ENCODE data around the gene GOSR1.

GOSR1 gene

DNA sequence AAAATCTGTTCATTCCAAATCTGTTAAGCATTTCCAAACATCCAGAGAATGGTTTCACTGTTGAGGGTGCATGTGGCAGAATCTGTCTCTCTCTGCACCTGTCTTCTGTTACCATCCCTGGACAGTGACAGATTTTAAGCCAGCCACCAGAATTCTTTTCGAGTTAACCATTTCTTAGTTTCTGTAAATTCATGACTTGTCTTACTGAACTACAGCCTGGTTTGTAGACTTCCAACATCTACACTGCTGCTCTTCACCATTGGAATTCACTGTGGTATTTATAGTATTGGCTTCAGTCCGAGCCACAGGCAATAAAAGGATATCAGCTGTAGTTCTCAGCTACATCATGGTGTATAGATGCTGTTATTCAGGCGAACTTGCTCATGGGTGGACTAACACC is 47.6 kb downstream of the GOSR1 start:
- TF ChIP-seq GATA3 (IDR thresholded peaks at IDR 0.05; ENCODE audit: low read depth, low read length) (no peak), GATA2 (IDR thresholded peaks at IDR 0.05; ENCODE audit: low read depth, low read length) (no peak)

DNA sequence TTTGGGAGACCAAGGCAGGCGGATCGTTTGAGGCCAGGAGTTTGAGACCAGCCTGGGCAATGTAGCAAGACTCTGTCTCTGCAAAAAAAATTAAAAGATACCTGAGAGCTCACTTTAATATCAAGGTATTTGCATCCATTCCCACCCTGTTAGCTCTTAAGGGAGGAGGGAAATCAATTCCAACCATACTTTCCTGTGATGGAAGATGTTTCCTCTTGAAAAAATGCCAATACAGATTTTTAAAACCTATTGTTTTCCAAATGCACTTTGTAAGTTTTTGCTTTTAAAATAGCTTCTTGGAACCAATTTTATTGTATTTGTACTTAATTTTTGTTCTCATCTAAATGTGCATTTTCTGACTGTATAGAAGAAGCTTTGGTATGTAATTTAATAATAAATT is 49.2 kb downstream of the GOSR1 start:
- TF ChIP-seq GATA3 (IDR thresholded peaks at IDR 0.05; ENCODE audit: low read depth, low read length) (no peak), GATA2 (IDR thresholded peaks at IDR 0.05; ENCODE audit: low read depth, low read length) (no peak)

DNA sequence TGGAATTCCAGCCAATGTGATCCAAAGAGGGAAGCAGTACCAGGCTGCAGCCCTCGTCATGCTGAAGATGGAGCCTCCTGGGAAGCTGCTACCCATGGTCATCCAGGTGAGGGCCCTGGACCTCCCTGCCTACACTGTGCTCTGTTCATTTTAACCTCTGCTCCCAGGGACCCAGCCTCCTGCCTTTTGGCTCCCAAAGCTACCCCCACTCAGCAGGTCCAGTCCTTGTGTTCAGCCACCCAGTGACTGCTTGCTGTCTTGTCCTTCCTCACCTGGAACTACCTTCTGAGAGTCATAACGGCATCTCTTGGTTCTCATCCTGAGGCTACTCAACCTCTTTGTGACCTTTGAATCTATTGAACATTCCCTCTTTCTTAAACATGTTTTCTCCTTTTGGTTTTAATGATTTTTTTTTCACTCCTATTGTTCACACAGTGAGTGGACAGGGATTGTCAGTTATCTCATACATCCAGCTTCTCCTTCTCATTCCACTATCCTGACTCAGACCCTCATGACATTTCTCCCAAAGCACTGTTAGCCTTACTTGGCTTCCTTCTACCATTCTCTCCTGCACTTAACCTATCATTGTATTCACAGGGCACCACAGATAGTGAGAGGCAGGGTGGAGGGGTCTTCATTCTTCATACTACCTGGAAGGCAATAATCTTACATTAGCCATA is 53.3 kb downstream of the GOSR1 start:
- TF ChIP-seq GATA2 (IDR thresholded peaks at IDR 0.05; ENCODE audit: low read depth, low read length) (no peak), GATA3 (IDR thresholded peaks at IDR 0.05; ENCODE audit: low read depth, low read length) (no peak)

DNA sequence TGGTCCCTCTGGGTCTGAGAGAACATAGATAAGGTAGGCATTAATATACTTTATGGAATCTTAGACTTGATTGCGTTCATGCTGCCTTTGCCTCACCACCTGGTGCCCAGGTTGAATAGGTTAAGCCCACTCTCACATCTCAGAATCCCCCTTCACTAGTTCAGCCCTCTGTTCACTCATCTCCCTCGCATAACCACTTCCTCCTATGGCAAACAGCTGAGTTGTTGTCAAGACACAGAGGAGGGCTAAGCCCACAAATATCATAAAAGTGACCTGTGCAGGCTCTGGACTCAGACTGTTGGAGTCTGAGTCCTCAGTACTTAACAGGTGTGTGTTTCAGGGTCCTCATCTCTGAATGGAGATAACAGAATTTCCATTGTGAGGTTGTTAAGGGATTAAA is 55.7 kb downstream of the GOSR1 start:
- TF ChIP-seq GATA2 (IDR thresholded peaks at IDR 0.05; ENCODE audit: low read depth, low read length) (no peak), GATA3 (IDR thresholded peaks at IDR 0.05; ENCODE audit: low read depth, low read length) (no peak)

DNA sequence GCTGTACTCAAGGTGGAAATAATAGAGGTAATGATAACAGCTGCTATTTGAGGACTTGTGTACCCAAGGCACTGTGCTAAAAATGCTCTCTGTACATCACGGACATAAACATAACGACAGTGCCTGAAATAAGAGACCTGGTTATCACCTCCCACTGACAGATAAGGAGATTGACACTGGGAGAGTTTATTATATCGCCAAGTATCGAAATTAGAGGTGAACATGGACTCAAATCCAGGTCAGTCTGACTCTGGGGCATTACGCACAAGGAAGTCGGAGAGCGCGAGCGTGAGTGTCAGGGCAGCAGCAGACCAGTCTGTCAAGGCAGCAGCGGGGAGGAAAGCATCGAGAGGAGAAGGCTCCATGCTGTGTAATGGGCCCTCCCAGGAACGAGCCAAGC is 57.1 kb downstream of the GOSR1 start:
- TF ChIP-seq GATA3 (IDR thresholded peaks at IDR 0.05; ENCODE audit: low read depth, low read length): no peak

DNA sequence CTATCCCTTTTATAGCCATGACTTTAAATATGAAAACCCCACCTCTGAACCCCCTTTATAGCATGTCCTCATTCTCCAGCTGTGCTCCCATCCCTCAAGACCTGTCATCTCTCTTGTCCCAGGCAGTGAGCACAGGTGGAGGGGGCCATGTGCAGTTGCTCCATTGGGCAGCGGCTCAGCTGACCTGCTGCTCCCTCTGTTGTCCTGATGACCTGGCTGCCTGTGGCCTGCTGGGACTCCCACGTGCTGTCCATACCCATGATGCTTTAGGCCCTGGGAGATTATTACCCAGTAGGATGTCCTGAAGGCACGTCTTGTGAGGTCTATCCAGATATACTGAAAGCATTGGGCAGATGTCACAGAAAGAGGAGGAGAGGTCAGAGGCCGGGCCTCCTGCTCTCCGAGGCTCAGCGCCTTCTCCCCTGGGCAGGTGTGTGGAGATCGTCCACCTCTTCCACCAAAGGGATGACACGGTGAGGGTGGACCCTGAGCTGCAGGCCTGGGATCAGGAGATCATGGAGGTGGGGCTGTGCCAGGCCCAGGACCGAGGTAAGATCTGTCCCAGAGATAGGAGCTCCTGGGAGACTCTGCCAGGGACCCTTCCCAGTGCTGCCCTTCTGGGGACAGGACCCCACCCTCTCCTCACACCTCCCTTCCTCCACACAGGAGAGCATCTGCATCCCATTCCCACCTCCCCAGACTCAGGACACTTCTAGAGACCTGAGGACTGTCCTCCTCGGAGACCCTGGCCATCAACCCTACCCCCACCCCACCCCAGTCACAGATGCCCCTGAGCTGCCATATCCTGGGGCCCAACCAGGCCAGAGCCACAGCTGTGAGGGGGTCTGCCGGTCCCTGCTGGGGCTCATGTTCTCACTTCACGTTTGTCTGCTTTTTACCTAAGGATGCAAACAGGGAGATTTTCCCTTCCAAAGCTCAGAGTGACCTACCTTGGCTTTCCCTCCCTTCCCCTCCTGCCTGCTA is 58.0 kb downstream of the GOSR1 start:
- no peak for TF ChIP-seq GATA2 (IDR thresholded peaks at IDR 0.05; ENCODE audit: low read depth, low read length)

DNA sequence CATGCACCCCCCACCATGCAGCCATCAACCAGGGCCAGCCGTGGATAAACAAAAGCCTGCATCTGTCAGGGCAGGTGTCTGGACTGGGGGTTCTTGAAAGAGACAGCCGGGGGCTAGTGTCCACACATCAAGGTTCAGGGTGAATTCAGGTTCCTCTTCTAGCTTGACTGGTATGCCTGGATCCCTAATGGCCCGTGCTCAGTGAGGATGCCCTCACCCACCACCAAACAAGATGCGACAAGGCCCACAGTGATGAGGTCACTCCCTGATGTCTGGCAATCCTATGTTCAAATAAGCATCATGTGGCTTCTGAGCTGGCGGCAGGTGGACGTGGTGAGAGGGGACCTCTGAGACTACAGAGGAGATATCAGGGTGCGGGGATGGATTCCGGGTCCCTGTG is 64.6 kb downstream of the GOSR1 start:
- TF ChIP-seq GATA3 (IDR thresholded peaks at IDR 0.05; ENCODE audit: low read depth, low read length): no peak

DNA sequence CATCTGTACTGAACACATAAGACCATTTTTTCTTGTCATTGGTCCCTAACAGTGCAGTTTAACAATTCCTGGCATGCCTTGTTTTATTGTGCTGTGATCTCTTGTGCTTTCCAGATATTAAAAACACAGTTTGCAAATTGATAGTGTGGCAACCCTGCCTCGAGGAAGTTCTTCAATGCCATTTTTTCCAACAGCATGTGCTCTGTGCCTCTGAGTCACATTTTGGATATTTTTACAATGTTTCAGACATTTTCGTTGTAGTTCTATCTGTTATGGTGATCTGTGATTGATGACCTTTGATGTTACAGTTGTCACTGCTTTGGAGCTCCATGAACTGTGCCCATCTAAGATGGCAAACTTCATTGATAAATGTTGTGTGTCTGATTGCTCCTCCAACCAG is 66.2 kb downstream of the GOSR1 start:
- TF ChIP-seq GATA3 (IDR thresholded peaks at IDR 0.05; ENCODE audit: low read depth, low read length): no peak

DNA sequence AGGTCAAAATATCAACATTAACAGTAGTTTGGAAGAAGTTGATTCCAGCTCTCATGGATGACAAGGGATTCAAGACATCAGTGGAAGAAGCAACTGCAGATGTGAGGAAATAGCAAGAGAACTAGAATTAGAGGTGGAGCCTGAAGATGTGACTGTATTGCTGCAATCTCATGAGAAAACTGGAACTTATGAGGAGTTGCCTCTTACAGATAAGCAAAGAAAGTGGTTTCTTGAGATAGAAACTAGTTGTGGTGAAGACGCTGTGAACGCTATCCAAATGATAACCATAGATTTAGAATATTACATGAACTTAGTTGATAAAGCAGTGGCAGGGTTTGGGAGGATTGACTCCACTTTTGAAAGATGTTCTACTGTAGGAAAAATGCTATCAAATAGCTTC is 67.8 kb downstream of the GOSR1 start:
- TF ChIP-seq GATA2 (IDR thresholded peaks at IDR 0.05; ENCODE audit: low read depth, low read length) (no peak), GATA3 (IDR thresholded peaks at IDR 0.05; ENCODE audit: low read depth, low read length) (no peak)

DNA sequence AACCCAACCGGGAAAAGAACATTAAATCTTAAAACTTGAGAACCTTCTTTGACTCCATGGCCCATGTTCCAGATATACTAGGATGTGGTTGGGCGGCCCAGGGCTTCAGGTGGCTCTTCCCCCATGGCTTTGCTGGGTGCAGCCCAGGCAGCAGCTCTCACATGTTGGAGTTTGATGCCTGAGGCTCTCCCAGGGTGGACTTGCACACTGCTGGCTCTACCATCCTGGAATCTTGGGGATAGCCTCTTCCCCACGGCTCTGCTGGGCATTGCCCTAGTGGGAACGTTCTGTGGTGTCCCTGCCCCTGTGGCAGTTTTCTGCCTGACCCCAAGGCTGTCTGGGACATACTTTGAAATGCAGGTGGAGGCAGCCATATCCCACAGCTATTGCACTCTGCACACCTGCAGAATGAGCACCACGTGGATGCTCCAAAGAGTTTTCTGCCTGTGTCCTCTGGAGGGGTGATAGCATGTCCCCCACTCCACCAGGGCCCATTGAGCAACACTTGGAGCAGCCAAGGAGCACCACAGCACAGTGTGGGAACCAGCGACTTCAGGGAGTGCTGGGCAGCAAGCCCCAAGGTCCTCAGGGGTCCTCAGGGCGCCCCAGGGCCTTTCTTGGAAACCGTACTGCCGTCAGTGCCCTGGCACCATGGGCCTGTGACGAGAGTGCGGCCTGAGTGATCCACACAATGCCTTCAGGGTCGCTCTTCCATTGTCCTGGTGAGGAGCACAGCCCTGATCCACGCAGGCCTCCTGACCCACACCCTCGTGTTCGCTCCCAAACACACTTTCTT is 70.8 kb downstream of the GOSR1 start:
- TF ChIP-seq GATA2 (IDR thresholded peaks at IDR 0.05; ENCODE audit: low read depth, low read length): no peak
- TF ChIP-seq GATA3 (IDR thresholded peaks at IDR 0.05; ENCODE audit: low read depth, low read length): no peak

DNA sequence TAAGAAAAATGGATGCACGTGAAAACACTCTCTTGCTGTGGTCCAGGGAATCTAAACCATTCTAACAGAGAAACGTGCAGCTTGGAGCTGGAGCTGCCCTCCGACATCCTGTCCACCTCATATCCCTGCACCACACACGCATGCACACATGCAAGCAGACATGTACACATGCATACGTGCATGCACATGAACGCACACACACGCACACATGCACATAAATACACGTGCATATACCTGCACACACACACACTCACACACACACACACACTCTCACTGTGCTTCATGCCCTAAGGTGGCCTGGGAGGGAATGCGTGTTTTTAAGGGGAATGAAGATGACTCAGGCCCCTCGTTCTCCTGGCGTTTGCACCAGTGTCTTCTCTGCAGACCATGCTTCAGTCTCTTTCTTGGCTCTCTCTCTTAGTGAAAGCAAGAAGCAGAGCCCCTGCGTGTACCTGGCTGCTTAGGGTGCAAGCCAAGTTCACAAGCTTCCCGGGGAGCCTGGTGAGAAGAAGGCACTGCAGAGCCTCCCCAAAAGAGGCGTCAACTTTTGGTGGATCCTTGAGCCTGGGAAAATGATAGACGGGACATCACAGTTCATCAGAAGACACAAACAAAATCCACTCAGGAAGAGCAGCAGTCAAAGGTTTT is 72.8 kb downstream of the GOSR1 start:
- no peak for TF ChIP-seq GATA3 (IDR thresholded peaks at IDR 0.05; ENCODE audit: low read depth, low read length)

DNA sequence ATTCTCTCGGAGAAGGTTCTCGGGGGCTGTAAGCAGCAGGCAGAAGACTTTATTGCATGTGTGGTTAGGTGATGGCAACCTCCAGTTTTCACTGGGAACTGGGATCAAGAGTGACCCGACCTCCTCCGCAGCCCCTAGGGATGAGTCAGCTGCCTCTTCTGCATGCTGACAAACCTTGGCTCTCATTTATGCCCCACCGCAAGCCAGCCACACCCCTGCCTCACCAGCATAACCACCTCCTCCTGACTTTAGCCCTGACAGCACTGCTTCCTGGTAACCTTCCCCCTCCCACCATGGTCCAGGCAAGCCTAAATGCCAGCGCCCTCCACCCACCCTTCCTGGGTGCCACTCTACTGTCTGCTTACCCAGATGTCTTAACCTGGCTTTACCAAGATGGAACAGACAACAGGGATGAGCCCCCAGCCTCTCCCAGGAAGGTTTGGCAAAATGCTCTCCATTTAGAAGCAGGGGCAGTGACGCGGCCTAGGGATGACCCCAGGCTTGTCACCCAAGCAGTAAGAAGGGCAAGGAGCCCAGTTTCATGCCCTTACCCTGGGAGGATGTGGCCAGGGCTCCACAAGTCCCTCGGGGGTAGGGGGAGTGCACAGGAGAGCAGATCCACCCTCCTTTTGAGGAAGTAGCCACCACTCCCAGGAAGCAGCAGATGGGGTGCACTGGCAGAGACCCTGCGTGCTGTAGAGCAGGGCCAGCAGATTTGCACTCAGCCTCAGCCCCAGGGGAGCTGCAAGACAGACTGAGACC is 73.5 kb downstream of the GOSR1 start:
- TF ChIP-seq GATA2 (IDR thresholded peaks at IDR 0.05; ENCODE audit: low read depth, low read length) (no peak), GATA3 (IDR thresholded peaks at IDR 0.05; ENCODE audit: low read depth, low read length) (no peak)

DNA sequence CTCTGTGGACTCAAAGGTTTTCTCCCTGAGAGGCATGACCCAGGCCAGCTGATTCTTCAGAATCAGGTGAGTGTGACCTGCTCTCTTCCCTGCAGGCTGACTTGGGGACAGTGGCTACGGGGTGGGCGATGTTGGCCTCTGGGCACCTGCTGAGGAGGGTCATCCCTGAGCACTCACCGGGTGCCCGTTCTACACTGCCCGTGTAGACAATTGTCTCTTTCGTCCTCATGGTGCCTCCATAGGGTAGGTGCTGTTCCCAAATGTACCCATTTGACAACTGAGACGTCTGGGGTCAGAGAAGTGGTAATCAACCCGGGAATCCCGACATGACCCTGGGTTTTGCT is 74.8 kb downstream of the GOSR1 start:
- TF ChIP-seq GATA3 (IDR thresholded peaks at IDR 0.05; ENCODE audit: low read depth, low read length) (no peak), GATA2 (IDR thresholded peaks at IDR 0.05; ENCODE audit: low read depth, low read length) (no peak)
